ENCODE data around the gene SPIRE2.
"Not testable (repeated sequence)": the region's sequence is repeated elsewhere in the genome, so short reads cannot be mapped to it uniquely, and the experiment has no call there.

The SPIRE2 gene

GRCh38 chr16:89795676-89796075, 32.6 kb upstream of the SPIRE2 start:
- no peak for TF ChIP-seq CTCF (IDR thresholded peaks at IDR 0.05; ENCODE audit: low read depth, low read length, missing control alignments)
- no peak for DNase-seq (ENCODE audit: low read depth)
- in situ Hi-C loops (cut with HindIII; ENCODE audit: low sequenced_read_pairs), result no loop called here
- H3K4me3 ChIP-seq (ENCODE audit: low read depth, low read length), result no peak overlapping the region

GRCh38 chr16:89796104-89796503, 32.2 kb upstream of the SPIRE2 start:
- in situ Hi-C loops (cut with HindIII; ENCODE audit: low sequenced_read_pairs), result no loop called here
- DNase-seq (ENCODE audit: low read depth), result no peak

GRCh38 chr16:89798126-89798525, 30.1 kb upstream of the SPIRE2 start:
- no peak for DNase-seq (ENCODE audit: low read depth)
- in situ Hi-C loops (cut with HindIII; ENCODE audit: low sequenced_read_pairs), result no loop called here
- no peak for TF ChIP-seq CTCF (IDR thresholded peaks at IDR 0.05; ENCODE audit: low read depth, low read length, missing control alignments)

More at GRCh38 chr16:89796104-89796503, 32.2 kb upstream of the SPIRE2 start:
- TF ChIP-seq CTCF (IDR thresholded peaks at IDR 0.05; ENCODE audit: low read depth, low read length, missing control alignments), result no peak
- H3K4me3 ChIP-seq (ENCODE audit: low read depth, low read length), result no peak overlapping the region

GRCh38 chr16:89798832-89799370, 29.4 kb upstream of the SPIRE2 start:
- TF ChIP-seq CTCF (IDR thresholded peaks at IDR 0.05; ENCODE audit: low read depth, low read length, missing control alignments), result no peak
- no peak for DNase-seq (ENCODE audit: low read depth)
- no peak overlapping the region for H3K4me3 ChIP-seq (ENCODE audit: low read depth, low read length)
- in situ Hi-C loops (cut with HindIII; ENCODE audit: low sequenced_read_pairs), result no loop called here

More at GRCh38 chr16:89798126-89798525, 30.1 kb upstream of the SPIRE2 start:
- no peak overlapping the region for H3K4me3 ChIP-seq (ENCODE audit: low read depth, low read length)

- no peak for DNase-seq (ENCODE audit: low read depth)
- H3K4me3 ChIP-seq (ENCODE audit: low read depth, low read length), result no peak overlapping the region
- no peak for TF ChIP-seq CTCF (IDR thresholded peaks at IDR 0.05; ENCODE audit: low read depth, low read length, missing control alignments)
- in situ Hi-C loops (cut with HindIII; ENCODE audit: low sequenced_read_pairs), result no loop called here
Observed at GRCh38 chr16:89801800-89802199, 26.5 kb upstream of the SPIRE2 start.

- TF ChIP-seq CTCF (IDR thresholded peaks at IDR 0.05; ENCODE audit: low read depth, low read length, missing control alignments), result no peak
- no peak overlapping the region for H3K4me3 ChIP-seq (ENCODE audit: low read depth, low read length)
- in situ Hi-C loops (cut with HindIII; ENCODE audit: low sequenced_read_pairs), result no loop called here
- peak; percentile 43 for DNase-seq (ENCODE audit: low read depth)
Observed at GRCh38 chr16:89805136-89805905, 23.0 kb upstream of the SPIRE2 start.

GRCh38 chr16:89806589-89807193, 21.6 kb upstream of the SPIRE2 start:
- H3K4me3 ChIP-seq (ENCODE audit: low read depth, low read length); DNase-seq (ENCODE audit: low read depth); in situ Hi-C loops (cut with HindIII; ENCODE audit: low sequenced_read_pairs): not testable (repeated sequence)

All from astrocyte of the cerebellum (primary cell).